Skeletal muscle satellite cell (primary cell): Measurements from ENCODE around the gene RHEBL1.

Experiments used
- H3K27me3 ChIP-seq: 2 replicates; pipeline ENCODE4 v1.7.0; 2013; ENCODE audit warnings: low read length; ENCODE audit not compliant: control insufficient read depth, insufficient read depth
- H3K36me3 ChIP-seq: 2 replicates; pipeline ENCODE4 v1.7.0; 2013; ENCODE audit warnings: mild to moderate bottlenecking, control low read depth, low read length; ENCODE audit not compliant: insufficient read depth
- H3K4me1 ChIP-seq: 2 replicates; pipeline ENCODE4 v1.7.0; 2013; ENCODE audit warnings: low read length; ENCODE audit not compliant: control insufficient read depth, insufficient read depth
- H3K4me2 ChIP-seq: 2 replicates; pipeline ENCODE4 v1.7.0; 2013; ENCODE audit warnings: mild to moderate bottlenecking, low read length
- H3K4me3 ChIP-seq: 2 replicates; pipeline ENCODE4 v1.7.0; 2013; ENCODE audit warnings: low read length
- H3K9ac ChIP-seq: 2 replicates; pipeline ENCODE4 v1.7.0; 2013; ENCODE audit warnings: mild to moderate bottlenecking, low read depth, low read length, moderate library complexity
- H3K9me3 ChIP-seq: replicated peaks from 2 replicates; pipeline ENCODE4 v1.7.0; 2013; ENCODE audit warnings: mild to moderate bottlenecking, control low read depth, low read length

Gene RHEBL1

GRCh38 chr12:49040364-49040855 is 29.4 kb downstream of the RHEBL1 start:
- H3K4me3 ChIP-seq = no peak overlapping the region
- no peaks in the 10 kb centered on the region for H3K9me3 ChIP-seq
- peaks cover 90% of the 10 kb centered on the region for H3K36me3 ChIP-seq
- no peaks in the 10 kb centered on the region for H3K27me3 ChIP-seq
- no peaks in the 10 kb centered on the region for H3K4me1 ChIP-seq
- no peak overlapping the region for H3K9ac ChIP-seq
- H3K4me2 ChIP-seq = no peak overlapping the region

GRCh38 chr12:49039421-49040363 is 30.1 kb downstream of the RHEBL1 start:
- no peak overlapping the region for H3K9ac ChIP-seq
- no peaks in the 10 kb centered on the region for H3K9me3 ChIP-seq
- no peaks in the 10 kb centered on the region for H3K4me1 ChIP-seq
- no peak overlapping the region for H3K4me2 ChIP-seq
- no peak overlapping the region for H3K4me3 ChIP-seq
- no peaks in the 10 kb centered on the region for H3K27me3 ChIP-seq
- H3K36me3 ChIP-seq = peaks cover 91% of the 10 kb centered on the region

- H3K27me3 ChIP-seq = no peaks in the 10 kb centered on the region
- no peak overlapping the region for H3K4me3 ChIP-seq
- H3K36me3 ChIP-seq = peaks cover 91% of the 10 kb centered on the region
These were observed 31.4 kb downstream of the RHEBL1 start for GRCh38 chr12:49038291-49038955.

GRCh38 chr12:49037947-49038237 is 31.9 kb downstream of the RHEBL1 start:
- H3K9ac ChIP-seq = no peak overlapping the region
- no peak overlapping the region for H3K4me3 ChIP-seq
- H3K36me3 ChIP-seq = peaks cover 90% of the 10 kb centered on the region
- no peak overlapping the region for H3K4me2 ChIP-seq
- no peaks in the 10 kb centered on the region for H3K9me3 ChIP-seq
- H3K27me3 ChIP-seq = no peaks in the 10 kb centered on the region
- H3K4me1 ChIP-seq = no peaks in the 10 kb centered on the region

More at GRCh38 chr12:49038291-49038955, 31.4 kb downstream of the RHEBL1 start:
- Histone ChIP-seq H3K9ac (no peak overlapping the region), H3K4me1 (no peaks in the 10 kb centered on the region), H3K9me3 (no peaks in the 10 kb centered on the region), H3K4me2 (no peak overlapping the region)

GRCh38 chr12:49037111-49037946 is 32.5 kb downstream of the RHEBL1 start:
- Histone ChIP-seq H3K9ac (no peak overlapping the region), H3K4me2 (no peak overlapping the region), H3K27me3 (no peaks in the 10 kb centered on the region), H3K4me3 (no peak overlapping the region), H3K36me3 (peaks cover 90% of the 10 kb centered on the region), H3K9me3 (no peaks in the 10 kb centered on the region), H3K4me1 (no peaks in the 10 kb centered on the region)

- Histone ChIP-seq H3K4me3 (no peak overlapping the region), H3K27me3 (no peaks in the 10 kb centered on the region), H3K36me3 (peaks cover 91% of the 10 kb centered on the region), H3K9ac (no peak overlapping the region), H3K4me2 (no peak overlapping the region), H3K4me1 (no peaks in the 10 kb centered on the region), H3K9me3 (no peaks in the 10 kb centered on the region)
These were observed 33.8 kb downstream of the RHEBL1 start for GRCh38 chr12:49036029-49036428.

GRCh38 chr12:49034286-49034622 is 35.5 kb downstream of the RHEBL1 start:
- no peak overlapping the region for H3K4me2 ChIP-seq
- H3K9me3 ChIP-seq = no peaks in the 10 kb centered on the region
- no peaks in the 10 kb centered on the region for H3K27me3 ChIP-seq
- H3K9ac ChIP-seq = no peak overlapping the region
- no peak overlapping the region for H3K4me3 ChIP-seq
- no peaks in the 10 kb centered on the region for H3K4me1 ChIP-seq
- H3K36me3 ChIP-seq = peaks cover 94% of the 10 kb centered on the region

GRCh38 chr12:49033611-49034285 is 36.0 kb downstream of the RHEBL1 start:
- Histone ChIP-seq H3K36me3 (peaks cover 94% of the 10 kb centered on the region), H3K9ac (no peak overlapping the region), H3K4me3 (no peak overlapping the region), H3K4me1 (no peaks in the 10 kb centered on the region), H3K4me2 (no peak overlapping the region), H3K9me3 (no peaks in the 10 kb centered on the region), H3K27me3 (no peaks in the 10 kb centered on the region)

- Histone ChIP-seq H3K4me1 (no peaks in the 10 kb centered on the region), H3K27me3 (no peaks in the 10 kb centered on the region), H3K9ac (no peak overlapping the region), H3K9me3 (no peaks in the 10 kb centered on the region), H3K4me3 (no peak overlapping the region), H3K36me3 (peaks cover 94% of the 10 kb centered on the region), H3K4me2 (no peak overlapping the region)
These were observed 36.9 kb downstream of the RHEBL1 start for GRCh38 chr12:49032679-49033447.

GRCh38 chr12:49032276-49032675 is 37.5 kb downstream of the RHEBL1 start:
- H3K4me2 ChIP-seq = no peak overlapping the region
- peaks cover 91% of the 10 kb centered on the region for H3K36me3 ChIP-seq
- no peaks in the 10 kb centered on the region for H3K9me3 ChIP-seq
- H3K27me3 ChIP-seq = no peaks in the 10 kb centered on the region
- H3K9ac ChIP-seq = no peak overlapping the region
- H3K4me3 ChIP-seq = no peak overlapping the region
- H3K4me1 ChIP-seq = no peaks in the 10 kb centered on the region
